Mesendoderm (in vitro differentiated cells): ENCODE measurements around the gene CLIP3.

Experiments
- DNase-seq: peaks from one replicate; pipeline ENCODE4 v3.0.0; 2013
- H2AK5ac ChIP-seq: 2 replicates; pipeline ENCODE4 v1.6.1; 2013; ENCODE audit warnings: low read length, inconsistent platforms
- H2BK120ac ChIP-seq: 2 replicates; pipeline ENCODE4 v1.6.1; 2013; ENCODE audit warnings: low read depth, mild to moderate bottlenecking, low read length, moderate library complexity, mixed read lengths
- H2BK15ac ChIP-seq: replicated peaks from 2 replicates; pipeline ENCODE4 v1.6.1; 2013; ENCODE audit warnings: low read depth, mild to moderate bottlenecking, moderate library complexity
- H2BK5ac ChIP-seq: 2 replicates; pipeline ENCODE4 v1.6.1; 2013; ENCODE audit warnings: low read length, inconsistent platforms
- H3K18ac ChIP-seq: 2 replicates; pipeline ENCODE4 v1.6.1; 2013; ENCODE audit warnings: mild to moderate bottlenecking, low read length, mixed read lengths
- H3K23ac ChIP-seq: one replicate; pipeline ENCODE4 v1.6.1; 2013; ENCODE audit warnings: low read length
- H3K27ac ChIP-seq: 2 replicates; pipeline ENCODE4 v1.5.1; 2013; ENCODE audit warnings: low read depth, mild to moderate bottlenecking, inconsistent platforms, low read length, moderate library complexity
- H3K27me3 ChIP-seq: 2 replicates; pipeline ENCODE4 v1.6.1; 2013; ENCODE audit warnings: low read length, control low read depth, mild to moderate bottlenecking, inconsistent platforms; ENCODE audit not compliant: insufficient read depth, poor library complexity
- H3K36me3 ChIP-seq: 2 replicates; pipeline ENCODE4 v1.6.1; 2013; ENCODE audit warnings: low read length, inconsistent platforms; ENCODE audit not compliant: control insufficient read depth, insufficient read depth
- H3K4ac ChIP-seq: one replicate; pipeline ENCODE4 v1.6.1; 2013; ENCODE audit warnings: low read depth, mild to moderate bottlenecking, low read length, moderate library complexity
- H3K4me1 ChIP-seq: 2 replicates; pipeline ENCODE4 v1.6.1; 2013; ENCODE audit warnings: low read depth, low read length, inconsistent platforms; ENCODE audit not compliant: control insufficient read depth
- H3K4me2 ChIP-seq: 2 replicates; pipeline ENCODE4 v1.6.1; 2013; ENCODE audit warnings: low read length
- H3K4me3 ChIP-seq: 2 replicates; pipeline ENCODE4 v1.5.1; 2013; ENCODE audit warnings: mild to moderate bottlenecking, low read length
- H3K56ac ChIP-seq: one replicate; pipeline ENCODE4 v1.6.1; 2013; ENCODE audit warnings: low read length
- H3K79me1 ChIP-seq: 2 replicates; pipeline ENCODE4 v1.6.1; 2013; ENCODE audit warnings: low read length, inconsistent platforms
- H3K79me2 ChIP-seq: 2 replicates; pipeline ENCODE4 v1.6.1; 2013; ENCODE audit warnings: mild to moderate bottlenecking, low read length; ENCODE audit not compliant: control insufficient read depth, insufficient read depth
- H3K9ac ChIP-seq: 2 replicates; pipeline ENCODE4 v1.6.1; 2013; ENCODE audit warnings: low read length, inconsistent platforms
- H4K5ac ChIP-seq: one replicate; pipeline ENCODE4 v1.6.1; 2013; ENCODE audit warnings: low read length
- H4K8ac ChIP-seq: one replicate; pipeline ENCODE4 v1.6.1; 2013; ENCODE audit warnings: low read depth, mild to moderate bottlenecking, control low read depth, low read length, moderate library complexity
- WGBS: extraction: QIAGEN DNeasy Blood & Tissue Kit; methylation state at CpG from one replicate; pipeline ENCODE4 v1.1.7; 2013; ENCODE audit warnings: low lambda C conversion rate, missing lambda C conversion rate; ENCODE audit not compliant: insufficient coverage; ENCODE audit errors: extremely low coverage; 5-methylcytosine and 5-hydroxymethylcytosine counted together

Gene CLIP3

GRCh38 chr19:35990771-35991730 lies 41.6 kb downstream of the CLIP3 start:
- no peak overlapping the region for H3K18ac ChIP-seq
- DNase-seq: no peak
- no peak overlapping the region for H3K9ac ChIP-seq
- H3K36me3 ChIP-seq: no peaks in the 10 kb centered on the region
- no peak overlapping the region for H2AK5ac ChIP-seq
- H3K27ac ChIP-seq: no peak overlapping the region
- H3K4me3 ChIP-seq: no peak overlapping the region
- peaks cover 1% of the 10 kb centered on the region for H3K79me2 ChIP-seq
- H3K4me1 ChIP-seq: peaks cover 1% of the 10 kb centered on the region
- no peak overlapping the region for H2BK5ac ChIP-seq
- H4K5ac ChIP-seq: no peak overlapping the region
- H3K23ac ChIP-seq: no peak overlapping the region
- no peak overlapping the region for H2BK120ac ChIP-seq
- no peak overlapping the region for H3K56ac ChIP-seq
- H3K27me3 ChIP-seq: no peaks in the 10 kb centered on the region
- H4K8ac ChIP-seq: no peak overlapping the region
- H3K79me1 ChIP-seq: peaks cover 1% of the 10 kb centered on the region
- no CpG with 5 or more reads among the region's 10 CpGs for WGBS
- H2BK15ac ChIP-seq: no peak overlapping the region
- no peak overlapping the region for H3K4me2 ChIP-seq
- H3K4ac ChIP-seq: no peak overlapping the region

- no peak overlapping the region for H2AK5ac ChIP-seq
- no peak for DNase-seq
- no CpG with 5 or more reads among the region's 4 CpGs for WGBS
- H2BK5ac ChIP-seq: no peak overlapping the region
- H3K79me2 ChIP-seq: no peaks in the 10 kb centered on the region
- H4K8ac ChIP-seq: no peak overlapping the region
- no peak overlapping the region for H3K56ac ChIP-seq
- no peak overlapping the region for H2BK15ac ChIP-seq
- H3K4me1 ChIP-seq: no peaks in the 10 kb centered on the region
- no peak overlapping the region for H3K4ac ChIP-seq
- no peak overlapping the region for H2BK120ac ChIP-seq
- no peak overlapping the region for H4K5ac ChIP-seq
- no peaks in the 10 kb centered on the region for H3K36me3 ChIP-seq
- H3K4me3 ChIP-seq: no peak overlapping the region
- no peaks in the 10 kb centered on the region for H3K79me1 ChIP-seq
- no peak overlapping the region for H3K9ac ChIP-seq
- no peak overlapping the region for H3K18ac ChIP-seq
- H3K4me2 ChIP-seq: no peak overlapping the region
- no peak overlapping the region for H3K27ac ChIP-seq
- H3K23ac ChIP-seq: no peak overlapping the region
- no peaks in the 10 kb centered on the region for H3K27me3 ChIP-seq
Measured at GRCh38 chr19:35990156-35990555, 42.5 kb downstream of the CLIP3 start.

- no CpG with 5 or more reads among the region's 3 CpGs for WGBS
- H2AK5ac ChIP-seq: no peak overlapping the region
- H3K27me3 ChIP-seq: no peaks in the 10 kb centered on the region
Measured at GRCh38 chr19:35988824-35989223, 43.8 kb downstream of the CLIP3 start.

GRCh38 chr19:35987571-35987896 lies 45.1 kb downstream of the CLIP3 start:
- H3K4me1 ChIP-seq: no peaks in the 10 kb centered on the region
- no peak overlapping the region for H3K4me2 ChIP-seq
- no peak overlapping the region for H2BK5ac ChIP-seq
- H3K27me3 ChIP-seq: no peaks in the 10 kb centered on the region
- DNase-seq: no peak
- no peak overlapping the region for H3K4me3 ChIP-seq
- H4K8ac ChIP-seq: no peak overlapping the region
- no peaks in the 10 kb centered on the region for H3K36me3 ChIP-seq
- no CpG with 5 or more reads among the region's 8 CpGs for WGBS
- no peak overlapping the region for H3K4ac ChIP-seq
- no peak overlapping the region for H3K9ac ChIP-seq
- no peaks in the 10 kb centered on the region for H3K79me2 ChIP-seq
- H4K5ac ChIP-seq: no peak overlapping the region
- no peak overlapping the region for H3K18ac ChIP-seq
- no peak overlapping the region for H2BK120ac ChIP-seq
- H3K27ac ChIP-seq: no peak overlapping the region
- no peak overlapping the region for H3K23ac ChIP-seq
- H3K56ac ChIP-seq: no peak overlapping the region
- H3K79me1 ChIP-seq: no peaks in the 10 kb centered on the region
- H2BK15ac ChIP-seq: no peak overlapping the region
- no peak overlapping the region for H2AK5ac ChIP-seq

More at GRCh38 chr19:35988824-35989223, 43.8 kb downstream of the CLIP3 start:
- Histone ChIP-seq H3K4ac (no peak overlapping the region), H2BK15ac (no peak overlapping the region), H3K23ac (no peak overlapping the region), H3K79me2 (no peaks in the 10 kb centered on the region), H3K79me1 (no peaks in the 10 kb centered on the region), H4K5ac (no peak overlapping the region), H4K8ac (no peak overlapping the region), H3K4me1 (no peaks in the 10 kb centered on the region), H3K56ac (no peak overlapping the region), H3K4me2 (no peak overlapping the region), H3K18ac (no peak overlapping the region), H3K9ac (no peak overlapping the region), H2BK120ac (no peak overlapping the region), H3K27ac (no peak overlapping the region), H3K4me3 (no peak overlapping the region), H2BK5ac (no peak overlapping the region), H3K36me3 (no peaks in the 10 kb centered on the region)
- DNase-seq: no peak

GRCh38 chr19:35986664-35987570 lies 45.8 kb downstream of the CLIP3 start:
- no peak overlapping the region for H2AK5ac ChIP-seq
- H3K27me3 ChIP-seq: no peaks in the 10 kb centered on the region
- no peak overlapping the region for H3K4me3 ChIP-seq
- H3K18ac ChIP-seq: no peak overlapping the region
- no peak overlapping the region for H2BK5ac ChIP-seq
- H3K27ac ChIP-seq: no peak overlapping the region
- no peaks in the 10 kb centered on the region for H3K36me3 ChIP-seq
- H3K56ac ChIP-seq: peak overlapping the region; percentile 47
- no peak overlapping the region for H4K5ac ChIP-seq
- WGBS: no CpG with 5 or more reads among the region's 54 CpGs
- H2BK120ac ChIP-seq: no peak overlapping the region
- H3K79me1 ChIP-seq: no peaks in the 10 kb centered on the region
- no peak overlapping the region for H3K23ac ChIP-seq
- peak overlapping the region; percentile 21 for H3K4me2 ChIP-seq
- H3K4me1 ChIP-seq: no peaks in the 10 kb centered on the region
- no peak overlapping the region for H3K4ac ChIP-seq
- H2BK15ac ChIP-seq: no peak overlapping the region
- no peak overlapping the region for H4K8ac ChIP-seq
- no peak overlapping the region for H3K9ac ChIP-seq
- H3K79me2 ChIP-seq: no peaks in the 10 kb centered on the region
- DNase-seq: peak; percentile 59
